H1 (cell line): Measurements from ENCODE around the gene NSUN6. TPM values are rescaled to one million over a fixed set of nuclear protein-coding genes. Genes with fewer than 3 reads are reported as not detected.

Experiments
- CHD1 ChIP-seq: IDR thresholded peaks from 2 replicates; pipeline ENCODE4 v1.6.1; 2012; ENCODE audit warnings: low read depth, low read length, improper control_type of control experiment
- CREB1 ChIP-seq: IDR thresholded peaks from 2 replicates; pipeline ENCODE4 v1.6.1; 2012; ENCODE audit warnings: inconsistent platforms
- EZH2 ChIP-seq: fragments of 200-600 bp; sonication (generic); IDR thresholded peaks from 2 replicates; pipeline ENCODE4 v1.7.1; 2012; ENCODE audit warnings: low read depth, mild to moderate bottlenecking, moderate library complexity, low read length, inconsistent platforms; ENCODE audit not compliant: severe bottlenecking
- GTF2F1 ChIP-seq: IDR thresholded peaks from 2 replicates; pipeline ENCODE4 v1.6.1; 2012; ENCODE audit warnings: low read depth, low read length, improper control_type of control experiment, borderline replicate concordance
- KDM4A ChIP-seq: IDR thresholded peaks from one replicate; pipeline ENCODE4 v1.7.1; 2012; ENCODE audit warnings: low read depth, mild to moderate bottlenecking, moderate library complexity, low read length, inconsistent platforms; ENCODE audit not compliant: severe bottlenecking
- POU5F1 ChIP-seq: IDR thresholded peaks from 2 replicates; pipeline ENCODE4 v1.6.1; 2011; ENCODE audit warnings: low read depth, mild to moderate bottlenecking, low read length, moderate library complexity
- YY1 ChIP-seq: IDR thresholded peaks from 2 replicates; pipeline ENCODE4 v1.6.1; 2011; ENCODE audit warnings: low read depth, mild to moderate bottlenecking, low read length
- ZNF274 ChIP-seq: IDR thresholded peaks from 2 replicates; pipeline ENCODE4 v1.7.0; 2012; ENCODE audit warnings: low read length, borderline replicate concordance; ENCODE audit errors: extremely low read depth
- polyA plus RNA-seq, 7 experiments: library from polyadenylated mRNA; depleted of rRNA in 3 of 7; stranded (reverse) in 5 of 7; unstranded in 2 of 7; fragments of >200 nt in 5 of 7; fragments of 200-250 nt in 2 of 7; gene quantifications; 1 replicate in 5 of 7; 2 replicates in 1 of 7; 4 replicates in 1 of 7; pipeline versions ENCODE4 v1.2.1 to v1.2.3, GENCODE V29; 2011 to 2013; ENCODE audit warnings: missing spikeins in 2 of 7, mixed read lengths in 2 of 7
- total RNA-seq: library from RNA; stranded (reverse); fragmentation: NEBNext Ultra II Directional; extraction: Animal tissue kit (Norgen Biotek cat#: 25700); gene quantifications from 2 replicates; pipeline ENCODE4 v1.2.1, GENCODE V29; 2021

NSUN6 gene
- total and polyA plus RNA-seq, 2 of the 8 experiments (the other 6 are each of a cell fraction or from before 2014, with no cell fraction given) = 5.9 to 14.4 TPM

DNA sequence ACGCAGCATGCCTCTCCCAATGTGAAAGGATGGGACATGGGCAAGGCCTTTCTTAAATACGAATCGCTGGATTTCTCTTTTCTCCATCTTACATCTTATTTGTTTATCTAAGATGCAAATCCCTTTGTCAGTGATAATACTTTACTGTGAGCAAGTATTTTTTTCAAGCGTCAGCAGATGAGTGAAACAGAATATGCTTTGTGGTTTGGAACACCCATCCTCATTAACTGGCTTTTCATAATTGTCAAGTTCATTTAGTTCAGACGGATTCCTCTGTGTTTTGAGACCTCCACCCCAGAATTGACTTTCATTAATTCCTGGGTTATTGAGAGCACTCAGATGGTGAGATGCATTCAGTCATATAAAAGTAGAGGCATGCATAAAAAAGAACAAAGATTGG is 149.8 kb downstream of the NSUN6 start (continued):
- TF ChIP-seq GTF2F1 (no peak), CHD1 (no peak), EZH2 (no peak), KDM4A (no peak), CREB1 (no peak), ZNF274 (no peak), YY1 (no peak), POU5F1 (no peak)
